PC-3 (cell line): ENCODE results near the gene RAPGEF3.

Experiments
- CTCF ChIP-seq: fragments of 300-600 bp; sonication (generic); conservative IDR thresholded peaks from 2 replicates; pipeline ENCODE4 v1.5.1; 2017; ENCODE audit warnings: antibody characterized with exemption, low read depth, mild to moderate bottlenecking, low read length
- EZH2 ChIP-seq: fragments of 300-600 bp; sonication (generic); IDR thresholded peaks from one replicate; pipeline ENCODE4 v1.6.1; 2017; ENCODE audit warnings: antibody characterized with exemption, mild to moderate bottlenecking, low read length; ENCODE audit not compliant: unreplicated experiment

- TF ChIP-seq CTCF (no peak), EZH2 (no peak)
These were observed 14.0 kb upstream of the RAPGEF3 start for GRCh38 chr12:47772738-47773061.
